Putamen (tissue), 1 donor: ENCODE results near the gene TEX28.
"Not testable (repeated sequence)": the region's sequence is repeated elsewhere in the genome, so short reads cannot be mapped to it uniquely, and the experiment has no call there.

Experiments used
- DNase-seq: peaks from one replicate; pipeline ENCODE4 v3.0.0-alpha.2; 2016; ENCODE audit warnings: low spot score

Gene TEX28, protein sequence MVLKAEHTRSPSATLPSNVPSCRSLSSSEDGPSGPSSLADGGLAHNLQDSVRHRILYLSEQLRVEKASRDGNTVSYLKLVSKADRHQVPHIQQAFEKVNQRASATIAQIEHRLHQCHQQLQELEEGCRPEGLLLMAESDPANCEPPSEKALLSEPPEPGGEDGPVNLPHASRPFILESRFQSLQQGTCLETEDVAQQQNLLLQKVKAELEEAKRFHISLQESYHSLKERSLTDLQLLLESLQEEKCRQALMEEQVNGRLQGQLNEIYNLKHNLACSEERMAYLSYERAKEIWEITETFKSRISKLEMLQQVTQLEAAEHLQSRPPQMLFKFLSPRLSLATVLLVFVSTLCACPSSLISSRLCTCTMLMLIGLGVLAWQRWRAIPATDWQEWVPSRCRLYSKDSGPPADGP

DNA sequence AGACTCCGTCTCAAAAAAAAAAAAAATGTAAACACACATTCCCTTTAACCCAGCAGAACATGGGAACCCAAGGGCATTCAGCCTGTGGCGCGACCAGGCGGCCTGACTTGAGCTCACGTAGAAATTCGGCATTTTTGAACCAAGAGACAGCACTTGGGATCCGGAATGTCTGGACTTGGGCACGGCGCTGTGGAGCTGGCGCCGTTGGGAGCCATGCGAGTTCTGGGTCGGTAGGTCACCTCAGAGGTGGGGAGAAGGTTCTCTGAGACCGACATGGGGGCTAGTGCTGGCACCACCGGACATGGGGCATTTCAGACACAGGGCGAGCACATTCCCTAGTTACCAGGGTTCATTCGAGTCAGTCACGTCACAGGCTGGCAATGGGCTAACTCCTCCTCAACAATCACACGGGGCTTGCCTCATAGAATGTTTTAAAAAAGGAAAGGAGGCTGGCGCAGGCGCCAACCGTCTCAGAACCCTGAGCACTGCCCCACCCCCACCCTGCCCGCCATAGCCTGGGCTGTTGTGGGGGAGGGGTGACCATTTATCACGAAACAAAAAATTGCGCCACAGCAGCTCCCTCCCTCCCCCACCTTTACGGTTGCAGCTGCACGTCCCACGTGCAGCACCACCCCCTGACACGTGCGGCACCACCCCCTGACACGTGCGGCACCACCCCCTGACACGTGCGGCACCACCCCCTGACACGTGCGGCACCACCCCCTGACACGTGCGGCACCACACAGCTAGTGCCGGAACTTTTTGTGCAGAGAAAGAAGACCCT lies at the start of gene TEX28:
TEX28 (minus strand) TSS at position 334 of the 784 bp plus-strand sequence. CDS start 3,007 bp downstream, outside the sequence.
- DNase-seq, result no peak

DNA sequence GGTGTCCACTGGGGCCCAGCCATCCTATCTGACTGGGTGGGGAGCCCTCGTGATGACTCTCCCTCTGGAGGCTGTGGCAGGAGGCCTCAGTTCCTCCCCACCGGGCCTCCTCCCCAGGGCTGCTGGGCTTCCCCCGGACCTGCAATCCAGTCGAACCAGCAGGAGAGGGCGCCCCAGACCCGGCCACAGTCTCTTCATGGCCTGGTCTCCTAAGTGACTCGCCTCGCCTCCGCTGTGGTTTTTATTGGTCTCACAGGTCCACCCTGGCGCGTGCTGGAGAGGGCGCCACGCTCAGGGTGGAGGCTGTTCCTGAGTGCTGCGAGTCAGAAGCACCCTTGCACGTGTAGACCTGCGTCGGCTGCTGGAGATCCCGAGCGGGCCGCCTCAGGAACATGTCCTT lies 48.7 kb upstream of the TEX28 start:
- DNase-seq, result not testable (repeated sequence)

DNA sequence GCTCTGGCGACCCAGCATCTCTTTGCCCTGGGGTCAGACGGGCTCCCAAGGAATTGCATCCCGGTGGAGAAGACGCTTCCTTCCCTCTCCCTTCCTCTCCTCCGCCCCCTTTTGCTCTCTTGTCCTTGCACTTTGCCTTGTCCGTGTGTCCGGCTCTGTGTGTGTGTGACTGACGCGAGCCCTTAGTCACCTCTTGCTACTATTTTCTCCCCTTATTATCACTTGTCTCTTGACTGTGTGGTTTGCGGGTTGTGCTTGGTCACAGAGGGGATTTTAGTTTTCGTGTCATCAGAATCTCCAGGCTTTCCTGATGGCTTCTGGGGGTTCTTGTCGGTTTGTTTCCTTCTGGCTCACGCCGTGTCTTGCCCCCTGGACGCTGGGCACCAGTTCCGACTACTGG lies 48.1 kb upstream of the TEX28 start:
- DNase-seq, result not testable (repeated sequence)

DNA sequence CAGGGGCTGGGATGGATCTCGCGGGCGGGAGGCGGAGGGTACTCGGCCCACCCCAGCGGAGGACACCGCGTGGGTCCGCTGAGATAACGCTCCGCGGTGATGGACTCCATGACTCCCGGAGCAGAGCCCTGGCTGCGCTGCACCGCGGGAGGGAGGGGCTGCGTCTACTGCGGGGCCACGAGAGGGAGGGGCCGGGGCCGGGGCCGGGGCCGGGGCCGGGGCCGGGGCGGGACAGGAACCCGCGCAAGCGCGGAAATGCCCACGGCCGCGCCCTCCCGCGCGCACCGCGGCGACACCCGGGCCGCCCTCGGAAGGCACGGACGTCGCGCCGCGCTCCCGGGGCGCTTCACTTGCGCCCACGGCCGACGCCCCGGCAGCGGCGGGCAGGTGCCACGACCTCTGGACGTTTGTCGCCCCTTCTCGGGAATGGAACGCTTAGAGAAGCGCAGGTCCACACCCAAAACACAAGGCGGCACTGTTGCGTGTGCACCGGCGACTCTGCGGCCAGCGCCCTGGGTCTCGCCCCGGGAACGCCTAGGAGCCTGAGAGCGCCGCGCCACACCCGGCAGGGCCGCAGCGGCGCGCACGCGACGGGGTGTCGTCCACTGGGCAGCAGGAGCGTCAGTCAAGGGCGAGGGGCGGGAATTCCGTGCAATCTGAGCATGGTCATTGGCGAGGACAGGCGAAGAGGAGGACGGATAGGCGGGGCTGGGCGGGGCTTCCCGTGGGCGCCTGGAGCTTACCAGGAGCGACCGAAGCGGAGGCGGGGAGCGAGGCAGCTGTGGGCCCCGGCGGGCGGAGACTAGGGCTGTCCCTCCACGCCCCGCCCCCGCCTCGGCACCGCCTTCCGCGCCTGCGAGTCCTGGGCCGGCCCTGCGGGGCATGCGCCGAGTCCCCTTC lies 46.7 kb upstream of the TEX28 start:
- DNase-seq, result not testable (repeated sequence)

DNA sequence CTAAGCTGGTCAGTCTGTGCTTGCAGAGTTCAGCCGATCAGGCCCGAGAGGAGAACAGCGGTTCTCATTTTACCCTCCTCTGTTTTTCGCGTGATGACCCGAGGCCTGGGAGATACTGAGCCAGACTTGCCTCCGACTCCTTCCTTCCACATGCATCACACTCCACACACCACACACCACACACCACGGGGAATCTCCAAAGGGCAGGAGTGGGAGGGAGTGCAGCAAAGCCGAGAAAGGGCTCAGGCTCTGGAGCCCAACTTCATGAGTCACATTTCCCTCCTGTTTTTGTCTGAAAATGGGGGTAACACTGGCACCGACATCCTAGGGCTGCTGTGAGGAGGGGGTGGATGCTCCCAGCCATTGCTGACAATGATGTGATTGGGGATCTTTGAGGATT lies 39.6 kb upstream of the TEX28 start:
- no peak for DNase-seq

DNA sequence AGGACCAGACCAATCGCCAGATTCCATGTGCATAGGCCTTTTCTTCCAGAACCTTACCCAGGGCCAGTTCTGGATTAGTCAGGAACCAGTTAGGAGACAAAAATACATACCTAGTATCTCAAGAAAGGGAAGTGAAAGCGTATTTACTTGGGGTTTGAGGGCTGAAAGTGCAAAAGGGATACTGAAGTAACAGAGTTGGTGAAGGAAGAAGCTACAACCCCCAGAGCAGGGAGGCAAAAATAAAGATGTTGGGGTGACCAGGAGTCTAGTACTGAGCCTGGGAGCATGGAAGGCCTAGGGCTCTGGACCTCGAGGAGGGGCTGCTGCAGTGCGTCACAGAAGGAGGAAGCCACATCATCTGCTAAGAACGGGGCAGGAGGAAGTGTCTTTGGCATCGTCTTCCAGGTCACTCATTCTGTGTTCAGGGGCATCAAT lies 38.9 kb upstream of the TEX28 start:
- DNase-seq, result no peak

DNA sequence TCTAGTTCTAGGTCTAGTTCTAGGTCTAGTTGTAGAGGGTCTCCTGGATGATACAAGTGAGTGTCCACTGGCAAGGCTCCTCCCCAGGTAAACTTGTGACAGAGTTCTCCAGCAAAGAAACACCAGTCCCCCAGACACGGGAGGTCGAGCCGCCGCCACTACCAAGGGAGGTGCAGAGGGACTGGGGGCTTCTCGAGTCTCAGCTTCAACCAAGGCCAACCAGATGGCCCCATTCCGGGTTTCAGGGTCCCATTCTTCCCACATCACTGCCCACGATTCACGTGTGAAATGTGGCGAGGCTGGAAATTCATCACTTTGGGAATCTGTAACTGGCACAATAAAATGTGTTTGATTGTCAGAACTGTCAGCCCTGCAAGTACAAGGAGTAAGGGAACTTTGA lies 38.2 kb upstream of the TEX28 start:
- no peak for DNase-seq

DNA sequence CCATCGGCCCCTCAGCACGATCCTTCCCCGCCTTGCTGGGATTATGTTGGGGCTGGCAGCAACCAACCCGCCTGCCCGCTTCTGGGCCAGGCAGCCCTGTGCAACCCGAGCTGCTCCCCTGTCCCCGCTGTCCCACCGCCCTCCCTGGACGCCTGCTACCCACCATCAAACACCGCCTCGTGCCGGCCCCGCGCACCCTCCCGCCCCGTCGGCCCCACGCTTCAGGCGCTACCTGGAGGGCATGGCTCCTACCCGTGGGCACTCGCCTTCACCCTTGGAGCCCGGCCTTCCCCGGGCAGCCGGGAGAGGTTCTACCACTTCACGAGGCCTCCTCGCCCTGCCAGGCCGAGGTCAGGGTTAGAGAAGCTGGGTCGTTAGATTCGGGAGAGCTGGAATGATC lies 37.6 kb upstream of the TEX28 start:
- no peak for DNase-seq

DNA sequence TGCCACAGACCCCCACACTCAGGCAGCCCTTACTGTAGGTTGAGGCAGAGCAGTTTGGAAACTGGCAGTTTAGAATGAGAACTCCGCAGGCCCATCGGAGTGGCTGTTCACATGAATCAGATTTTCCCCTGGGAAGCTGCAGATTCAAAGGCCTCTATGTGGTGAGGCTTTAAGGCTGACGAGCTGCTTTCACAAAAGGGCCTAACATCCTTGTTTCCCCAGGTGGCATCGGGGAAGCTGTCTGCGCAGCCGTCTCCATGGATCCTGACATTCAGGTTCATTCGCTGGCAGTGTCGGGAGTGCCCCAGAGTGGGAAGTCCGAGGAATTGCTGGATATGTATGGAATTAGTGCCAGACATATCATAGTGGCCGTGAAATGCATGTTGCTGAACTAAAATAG lies 34.4 kb upstream of the TEX28 start:
- DNase-seq, result no peak

DNA sequence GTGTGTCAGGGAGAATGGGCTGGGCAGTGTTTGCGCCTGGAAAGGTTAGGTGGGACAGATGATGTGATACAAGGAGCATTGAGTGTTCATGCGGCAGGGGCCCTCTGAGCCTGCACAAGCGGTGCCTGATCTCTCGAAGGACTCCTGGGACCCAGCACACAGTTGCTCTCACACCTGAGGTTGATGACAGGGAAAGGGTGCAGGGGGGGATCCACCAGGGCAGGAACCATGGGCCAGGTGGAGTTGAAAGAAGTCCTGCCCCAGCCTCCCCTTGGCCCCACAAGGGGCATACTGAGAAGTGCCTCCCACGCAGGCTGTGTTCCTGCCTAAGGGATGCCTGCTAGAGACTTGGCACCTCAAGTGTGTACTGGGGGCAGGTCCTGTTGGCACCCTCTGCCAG lies 33.7 kb upstream of the TEX28 start:
- no peak for DNase-seq

DNA sequence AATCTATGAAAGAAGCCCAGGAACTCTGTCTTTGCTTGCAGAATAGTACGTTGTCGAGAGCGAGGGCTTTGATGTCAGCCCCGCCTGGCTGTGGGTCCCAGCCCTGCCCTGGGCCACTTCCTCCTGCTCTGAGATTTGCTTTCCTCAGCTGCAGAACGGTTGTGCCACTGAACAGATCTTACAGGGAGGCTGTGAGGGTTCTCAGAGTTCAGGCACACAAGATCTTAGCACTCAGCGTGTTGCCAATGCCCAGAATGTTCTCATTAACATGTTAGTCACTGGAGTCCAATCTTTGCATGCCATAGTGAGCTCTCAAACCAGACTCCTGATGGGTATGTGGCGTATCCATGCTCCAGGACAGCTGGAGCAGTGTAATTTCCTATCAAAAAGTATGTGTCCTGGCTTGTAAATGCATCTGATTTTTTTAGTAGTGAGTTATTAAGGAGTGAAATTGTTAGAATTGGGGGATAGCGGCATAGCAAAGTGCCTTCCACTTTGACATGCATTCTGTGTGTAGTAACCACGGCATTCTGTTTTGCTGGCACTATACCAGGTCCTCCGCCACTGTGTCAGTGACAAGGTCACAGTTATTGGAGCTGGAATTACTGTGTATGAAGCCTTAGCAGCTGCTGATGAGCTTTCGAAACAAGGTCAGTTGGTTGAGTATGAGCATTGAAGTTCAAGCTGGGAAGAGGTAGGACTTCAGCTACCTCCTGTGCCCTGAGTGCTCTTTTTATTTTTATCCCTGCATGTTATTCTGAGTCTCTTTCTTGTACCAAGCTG lies 32.3 kb upstream of the TEX28 start:
- DNase-seq, result no peak

DNA sequence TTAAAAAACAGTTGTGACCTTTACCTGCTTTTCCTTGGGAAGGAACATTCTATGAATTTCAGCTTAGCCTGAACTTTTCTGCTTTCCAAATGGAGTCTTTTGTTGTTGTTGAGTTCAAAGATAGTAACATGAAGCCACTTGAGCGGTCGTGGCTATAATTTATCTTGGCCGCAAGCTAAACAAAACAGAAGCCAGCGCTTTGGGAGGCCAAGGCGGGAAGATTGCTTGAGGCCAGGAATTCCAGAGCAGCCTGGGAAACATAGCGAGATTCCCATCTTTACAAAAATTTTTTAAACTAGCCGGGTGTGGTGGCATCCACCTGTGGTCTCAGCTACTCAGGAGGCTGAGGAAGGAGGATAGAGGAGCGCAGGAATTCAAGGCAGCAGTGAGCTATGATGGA lies 30.6 kb upstream of the TEX28 start:
- no peak for DNase-seq

DNA sequence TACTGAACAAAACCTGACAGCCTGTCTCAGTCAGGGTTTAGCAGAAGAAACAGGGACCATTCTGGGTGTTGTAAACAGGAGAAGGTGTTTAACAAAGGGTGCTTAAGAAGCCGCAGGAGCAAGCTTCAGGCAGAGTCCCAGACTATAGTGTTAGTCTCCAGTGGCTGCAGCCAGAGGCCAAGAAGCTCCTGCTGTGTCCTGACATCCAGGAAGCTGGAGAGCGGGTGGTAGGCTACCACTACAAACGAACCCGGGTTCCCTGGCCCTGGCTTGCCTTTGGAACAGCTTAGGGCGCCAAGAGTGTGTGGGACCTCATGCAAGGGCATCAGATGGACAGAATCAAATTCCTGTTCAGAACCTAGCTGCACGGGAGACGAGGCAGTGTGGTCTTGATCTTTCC lies 28.6 kb upstream of the TEX28 start:
- no peak for DNase-seq

DNA sequence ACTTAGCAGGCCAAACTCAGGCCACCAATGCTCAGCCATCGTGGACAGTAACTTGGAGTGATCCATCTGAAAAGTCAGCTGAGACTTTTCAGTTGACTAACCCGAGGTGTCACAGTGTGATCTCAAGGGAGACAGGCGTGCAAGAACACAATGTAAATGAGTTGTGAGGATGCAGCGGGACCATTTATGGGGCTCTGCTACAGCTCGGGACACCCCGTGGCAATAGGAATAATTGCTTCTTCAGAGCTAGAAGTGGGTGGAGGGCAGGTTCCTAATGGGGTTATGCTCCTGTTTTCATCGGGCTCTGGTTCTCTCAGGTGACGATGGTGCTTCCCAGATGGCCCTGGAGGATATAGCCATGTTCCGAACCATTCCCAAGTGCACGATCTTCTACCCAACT lies 28.0 kb upstream of the TEX28 start:
- no peak for DNase-seq

DNA sequence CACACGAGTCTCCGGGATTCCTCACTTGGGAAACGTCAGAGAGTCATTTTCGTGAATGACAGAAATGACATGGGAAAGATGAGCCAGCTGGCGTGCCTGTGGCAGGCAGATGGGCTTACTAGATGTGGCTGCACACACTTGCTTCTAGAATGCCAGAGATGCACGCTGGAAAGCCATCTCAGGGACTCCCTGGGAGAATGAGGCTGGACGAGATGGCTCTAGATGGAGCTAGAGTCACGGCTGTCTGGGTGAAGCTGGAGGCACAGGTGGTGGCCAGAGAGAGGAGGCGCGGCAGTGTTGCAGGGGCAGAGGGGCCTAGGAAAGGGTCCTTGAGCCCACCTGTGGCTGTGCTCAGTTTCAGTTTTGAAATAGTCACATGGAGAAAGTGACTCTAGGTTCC lies 26.7 kb upstream of the TEX28 start:
- no peak for DNase-seq

DNA sequence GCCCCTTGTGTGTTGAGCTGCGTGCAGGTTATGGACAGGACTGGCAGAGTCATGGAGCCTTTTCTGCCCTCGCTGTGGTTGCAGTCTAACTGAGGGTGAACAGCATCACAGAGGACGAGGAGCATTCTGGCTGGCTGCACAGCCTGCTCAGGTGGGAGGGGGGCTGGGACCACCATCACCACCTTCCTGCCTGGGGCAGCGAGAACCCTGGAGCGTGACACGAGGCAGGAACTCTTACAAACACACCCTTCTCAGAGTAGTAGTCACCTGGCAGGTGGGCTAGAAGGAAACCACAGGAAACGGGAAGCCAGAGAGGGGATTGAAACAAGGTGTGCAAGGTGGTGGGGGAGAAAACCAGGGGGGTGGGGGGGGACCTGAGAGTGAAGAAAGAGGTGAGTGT lies 26.2 kb upstream of the TEX28 start:
- DNase-seq, result no peak

DNA sequence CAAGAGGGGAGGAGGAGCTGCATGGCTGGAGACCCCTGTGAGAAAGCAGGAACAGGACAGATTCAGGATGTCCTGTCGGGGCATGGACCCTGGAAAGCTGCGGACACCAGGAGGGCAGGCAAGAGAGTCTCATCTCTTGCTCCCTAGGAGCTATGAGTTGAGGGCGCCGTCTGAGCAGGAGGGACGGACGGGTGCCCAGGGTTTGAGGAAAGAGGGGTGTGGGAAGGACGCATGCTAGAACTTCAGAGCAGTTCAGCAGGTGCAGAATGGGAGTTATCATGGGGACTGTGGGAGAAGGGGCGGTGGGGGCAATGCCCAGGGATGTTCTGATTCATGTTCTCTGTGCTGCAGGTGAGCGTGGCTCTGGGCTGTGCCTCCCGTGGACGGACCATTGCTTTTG lies 25.5 kb upstream of the TEX28 start:
- DNase-seq, result no peak

DNA sequence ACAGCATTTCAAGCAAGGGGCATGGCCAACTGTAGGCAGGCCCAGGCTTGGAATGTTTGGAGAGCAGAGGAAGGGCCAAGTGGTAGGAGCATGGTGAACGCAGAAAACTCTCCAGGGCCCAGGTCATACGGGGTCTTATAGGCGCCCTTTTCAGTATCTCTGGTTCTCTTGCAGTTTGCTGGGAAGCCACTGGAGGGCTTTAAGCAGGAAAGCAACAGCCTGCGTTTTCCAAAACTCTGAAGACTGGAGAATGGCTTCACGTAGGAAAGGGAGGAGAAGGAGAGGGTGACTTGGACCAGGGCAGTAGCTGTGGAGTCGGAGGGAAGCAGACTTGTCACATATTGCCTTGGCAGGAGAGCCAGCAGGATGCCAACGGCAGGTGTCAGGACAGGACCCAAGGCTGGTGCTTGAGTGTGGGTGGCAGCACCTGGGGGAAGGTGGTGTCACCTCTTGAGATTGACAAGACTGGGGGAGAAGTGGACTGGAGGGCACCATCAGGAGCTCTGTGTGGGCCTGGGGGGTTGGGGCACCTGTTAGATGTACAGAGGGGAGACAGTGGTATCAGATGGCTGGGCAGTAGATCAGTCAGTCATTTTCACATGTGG lies 22.6 kb upstream of the TEX28 start:
- no peak for DNase-seq

DNA sequence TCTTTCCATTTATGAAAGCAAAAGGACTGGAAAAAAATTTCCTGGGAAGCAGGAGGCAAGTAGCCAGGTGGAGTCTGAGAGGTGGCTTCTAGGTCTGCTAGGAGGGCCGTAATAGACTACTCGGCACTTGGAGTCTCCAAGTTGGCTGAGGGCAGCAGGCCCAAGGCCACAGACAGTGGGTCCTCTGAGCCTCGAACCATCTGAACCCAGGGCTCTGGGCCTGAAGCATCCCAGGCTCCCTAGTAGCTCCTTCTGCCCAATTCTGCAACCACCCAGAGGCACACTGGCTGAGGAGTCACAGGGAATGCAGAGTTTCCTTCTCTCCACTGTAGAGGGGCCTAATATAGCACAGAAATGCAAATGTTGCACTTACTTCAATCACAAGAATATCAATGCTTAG lies 20.5 kb upstream of the TEX28 start:
- no peak for DNase-seq

DNA sequence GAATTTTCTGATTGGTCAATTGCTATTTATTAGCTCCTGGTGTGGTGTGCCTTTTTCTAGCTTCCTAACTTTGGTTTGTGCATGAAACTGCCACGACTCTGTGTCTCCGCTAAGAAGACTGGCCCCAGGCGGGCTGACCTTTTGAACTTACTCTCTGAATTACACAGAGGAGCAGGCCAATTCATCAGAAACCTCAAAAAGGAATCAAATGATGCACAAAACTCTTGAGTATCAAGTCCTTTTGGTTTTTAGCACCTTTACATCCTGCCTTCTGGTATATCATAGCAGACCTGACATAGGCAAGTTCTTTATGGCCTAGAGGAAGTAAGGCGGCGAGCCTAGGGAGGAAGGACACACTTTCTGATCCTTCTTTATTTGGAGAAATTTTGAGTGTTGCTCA lies 18.2 kb upstream of the TEX28 start:
- DNase-seq, result no peak

DNA sequence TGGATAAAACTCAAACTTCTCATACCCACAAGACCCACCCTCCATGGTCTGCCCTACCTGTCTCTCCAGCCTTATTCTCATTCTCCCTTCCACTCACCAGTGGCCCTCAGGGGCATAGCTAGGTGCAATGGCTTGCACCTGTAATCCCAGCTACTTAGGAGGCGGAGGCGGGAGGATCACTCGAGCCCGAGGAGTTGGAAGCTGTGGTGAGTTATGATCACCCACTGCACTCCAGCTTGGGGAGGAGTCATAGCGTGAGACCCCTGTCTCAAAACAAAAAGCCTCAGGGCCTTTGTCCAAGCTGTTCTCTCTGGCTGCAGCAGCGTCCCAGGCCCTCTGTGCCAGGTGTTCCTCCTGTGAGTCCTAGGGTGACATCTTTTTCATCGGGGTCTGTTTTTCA lies 17.2 kb upstream of the TEX28 start:
- no peak for DNase-seq
